Liver (tissue), 9 donors: Measurements from ENCODE around the gene EFCAB14. TPM values are rescaled to one million over a fixed set of nuclear protein-coding genes. Genes with fewer than 3 reads are reported as not detected.

ENCODE experiments used
- DNase-seq: peaks from one replicate; pipeline ENCODE4 v3.0.0-alpha.2; 2017; ENCODE audit warnings: low spot score
- H3K27ac ChIP-seq, 2 donors: one replicate each; pipeline ENCODE4 v1.7.0; 2013; ENCODE audit warnings: inconsistent platforms in 2 of 2, low read length in 2 of 2, control low read depth in 1 of 2, low read depth in 1 of 2, mild to moderate bottlenecking in 1 of 2
- H3K27me3 ChIP-seq, 4 donors: one replicate each; pipeline versions ENCODE4 v1.6.1 to v1.7.0; 2013; ENCODE audit warnings: low read length in 3 of 4, inconsistent platforms in 1 of 4, mild to moderate bottlenecking in 1 of 4, moderate library complexity in 1 of 4; ENCODE audit not compliant: control insufficient read depth in 4 of 4, insufficient read depth in 4 of 4
- H3K36me3 ChIP-seq, 4 donors: one replicate each; pipeline versions ENCODE4 v1.6.1 to v1.7.0; 2013; ENCODE audit warnings: low read length in 3 of 4, mild to moderate bottlenecking in 3 of 4, low read depth in 1 of 4, moderate library complexity in 1 of 4; ENCODE audit not compliant: control insufficient read depth in 4 of 4, insufficient read depth in 3 of 4
- H3K4me1 ChIP-seq, 4 donors: one replicate each; pipeline versions ENCODE4 v1.6.1 to v1.7.0; 2013; ENCODE audit warnings: low read length in 3 of 4, mild to moderate bottlenecking in 3 of 4, moderate library complexity in 1 of 4; ENCODE audit not compliant: control insufficient read depth in 4 of 4, insufficient read depth in 4 of 4
- H3K4me3 ChIP-seq, 3 donors: one replicate each; pipeline versions ENCODE4 v1.6.1 to v1.7.0; 2013; ENCODE audit warnings: low read length in 3 of 3, control low read depth in 1 of 3, low read depth in 1 of 3, mild to moderate bottlenecking in 1 of 3
- H3K9ac ChIP-seq, 2 donors: one replicate each; pipeline ENCODE4 v1.7.0; 2013; ENCODE audit warnings: low read length in 2 of 2, mild to moderate bottlenecking in 2 of 2, moderate library complexity in 2 of 2, control low read depth in 1 of 2, low read depth in 1 of 2
- H3K9me3 ChIP-seq, 4 donors: one replicate each; pipeline versions ENCODE4 v1.6.1 to v1.7.0; 2013; ENCODE audit warnings: low read length in 3 of 4; ENCODE audit not compliant: control insufficient read depth in 4 of 4
- EGR1 ChIP-seq, 2 donors: IDR thresholded peaks; 2 replicates each; pipeline ENCODE4 v1.6.1; 2016 to 2018; ENCODE audit warnings: antibody characterized with exemption in 2 of 2, low read depth in 2 of 2
- FOXA1 ChIP-seq: IDR thresholded peaks from 2 replicates; pipeline ENCODE4 v1.6.1; 2016; ENCODE audit warnings: antibody characterized with exemption
- FOXA2 ChIP-seq: IDR thresholded peaks from 2 replicates; pipeline ENCODE4 v1.6.1; 2016; ENCODE audit warnings: antibody characterized with exemption
- GABPA ChIP-seq, 2 donors: IDR thresholded peaks in 1 of 2; conservative IDR thresholded peaks in 1 of 2; 2 replicates each; pipeline ENCODE4 v1.6.1; 2016; ENCODE audit warnings: antibody characterized with exemption in 2 of 2, mild to moderate bottlenecking in 1 of 2, moderate library complexity in 1 of 2
- HNF4A ChIP-seq, 2 donors: conservative IDR thresholded peaks; 2 replicates each; pipeline ENCODE4 v1.6.1; 2016; ENCODE audit warnings: antibody characterized with exemption in 2 of 2, mild to moderate bottlenecking in 2 of 2
- HNF4G ChIP-seq: IDR thresholded peaks from 2 replicates; pipeline ENCODE4 v1.6.1; 2016; ENCODE audit warnings: antibody characterized with exemption
- MAX ChIP-seq: IDR thresholded peaks from 2 replicates; pipeline ENCODE4 v1.6.1; 2016; ENCODE audit warnings: antibody characterized with exemption
- NR2F2 ChIP-seq: IDR thresholded peaks from 2 replicates; pipeline ENCODE4 v1.6.1; 2016; ENCODE audit warnings: antibody characterized with exemption
- RAD21 ChIP-seq, 2 donors: IDR thresholded peaks; 2 replicates each; pipeline ENCODE4 v1.6.1; 2016; ENCODE audit warnings: antibody characterized with exemption in 2 of 2, mild to moderate bottlenecking in 2 of 2
- SP1 ChIP-seq: IDR thresholded peaks from 2 replicates; pipeline ENCODE4 v1.6.1; 2018; ENCODE audit warnings: antibody characterized with exemption, mild to moderate bottlenecking
- TAF1 ChIP-seq: conservative IDR thresholded peaks from 2 replicates; pipeline ENCODE4 v1.6.1; 2016; ENCODE audit warnings: antibody characterized with exemption, mild to moderate bottlenecking
- WGBS: extraction: QIAGEN DNeasy Blood & Tissue Kit; methylation state at CpG from one replicate; pipeline ENCODE4 v1.1.7; 2013; 5-methylcytosine and 5-hydroxymethylcytosine counted together
- polyA plus RNA-seq, 2 donors: library from polyadenylated mRNA; stranded (reverse) in 1 of 2; unstranded in 1 of 2; fragments of 200-250 nt in 1 of 2; fragments of >200 nt in 1 of 2; fragmentation: Nextera tagmentation in 1 of 2; extraction: Ambion mirVana in 1 of 2; gene quantifications; one replicate each; pipeline versions ENCODE4 v1.2.1 to v1.2.3, GENCODE V29; 2013 to 2015
- total RNA-seq, 2 donors: library from RNA; depleted of rRNA; stranded (reverse); fragments of >200 nt; gene quantifications; one replicate each; pipeline ENCODE4 v1.2.3, GENCODE V29; 2014
- TF ChIP-seq, protein P1 (sequence below): IDR thresholded peaks from 2 replicates; pipeline ENCODE4 v1.6.1; 2016; ENCODE audit warnings: antibody characterized with exemption, mild to moderate bottlenecking
- TF ChIP-seq, protein P2 (sequence below): IDR thresholded peaks from 2 replicates; pipeline ENCODE4 v1.6.1; 2016; ENCODE audit warnings: antibody characterized with exemption
- donor health status: healthy.
- donor health status: healthy.
- donor health status: healthy.
- donor health status: healthy.
- donor health status: healthy.

Gene EFCAB14
- total and polyA plus RNA-seq, 4 donors, result 14.8 to 34.6 (median 23.7) TPM

- Histone ChIP-seq H3K27me3 (no peaks in the 10 kb centered on the region), H3K4me1 (no peaks in the 10 kb centered on the region), H3K9me3 (no peaks in the 10 kb centered on the region), H3K27ac (no peak overlapping the region), H3K9ac (no peak overlapping the region), H3K36me3 (peaks cover 0 to 53% (median 41%) of the 10 kb centered on the region in 4 donors), H3K4me3 (no peak overlapping the region)
- 86% methylated on average over 1 of the region's 1 CpG for WGBS
- DNase-seq, result no peak
- TF ChIP-seq RAD21 (IDR thresholded peaks at IDR 0.05), result no peak
- TF ChIP-seq SP1, result no peak
- TF ChIP-seq, protein P1, sequence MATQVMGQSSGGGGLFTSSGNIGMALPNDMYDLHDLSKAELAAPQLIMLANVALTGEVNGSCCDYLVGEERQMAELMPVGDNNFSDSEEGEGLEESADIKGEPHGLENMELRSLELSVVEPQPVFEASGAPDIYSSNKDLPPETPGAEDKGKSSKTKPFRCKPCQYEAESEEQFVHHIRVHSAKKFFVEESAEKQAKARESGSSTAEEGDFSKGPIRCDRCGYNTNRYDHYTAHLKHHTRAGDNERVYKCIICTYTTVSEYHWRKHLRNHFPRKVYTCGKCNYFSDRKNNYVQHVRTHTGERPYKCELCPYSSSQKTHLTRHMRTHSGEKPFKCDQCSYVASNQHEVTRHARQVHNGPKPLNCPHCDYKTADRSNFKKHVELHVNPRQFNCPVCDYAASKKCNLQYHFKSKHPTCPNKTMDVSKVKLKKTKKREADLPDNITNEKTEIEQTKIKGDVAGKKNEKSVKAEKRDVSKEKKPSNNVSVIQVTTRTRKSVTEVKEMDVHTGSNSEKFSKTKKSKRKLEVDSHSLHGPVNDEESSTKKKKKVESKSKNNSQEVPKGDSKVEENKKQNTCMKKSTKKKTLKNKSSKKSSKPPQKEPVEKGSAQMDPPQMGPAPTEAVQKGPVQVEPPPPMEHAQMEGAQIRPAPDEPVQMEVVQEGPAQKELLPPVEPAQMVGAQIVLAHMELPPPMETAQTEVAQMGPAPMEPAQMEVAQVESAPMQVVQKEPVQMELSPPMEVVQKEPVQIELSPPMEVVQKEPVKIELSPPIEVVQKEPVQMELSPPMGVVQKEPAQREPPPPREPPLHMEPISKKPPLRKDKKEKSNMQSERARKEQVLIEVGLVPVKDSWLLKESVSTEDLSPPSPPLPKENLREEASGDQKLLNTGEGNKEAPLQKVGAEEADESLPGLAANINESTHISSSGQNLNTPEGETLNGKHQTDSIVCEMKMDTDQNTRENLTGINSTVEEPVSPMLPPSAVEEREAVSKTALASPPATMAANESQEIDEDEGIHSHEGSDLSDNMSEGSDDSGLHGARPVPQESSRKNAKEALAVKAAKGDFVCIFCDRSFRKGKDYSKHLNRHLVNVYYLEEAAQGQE, result no peak
- TF ChIP-seq HNF4A (conservative IDR thresholded peaks at IDR 0.05), result no peak
- no peak for TF ChIP-seq GABPA (IDR thresholded peaks at IDR 0.05 in 1 of 2, conservative IDR thresholded peaks at IDR 0.05 in 1 of 2)
- no peak for TF ChIP-seq NR2F2
- no peak for TF ChIP-seq HNF4G
Observed at GRCh38 chr1:46654012-46654411, 64.9 kb downstream of the EFCAB14 start.

DNA sequence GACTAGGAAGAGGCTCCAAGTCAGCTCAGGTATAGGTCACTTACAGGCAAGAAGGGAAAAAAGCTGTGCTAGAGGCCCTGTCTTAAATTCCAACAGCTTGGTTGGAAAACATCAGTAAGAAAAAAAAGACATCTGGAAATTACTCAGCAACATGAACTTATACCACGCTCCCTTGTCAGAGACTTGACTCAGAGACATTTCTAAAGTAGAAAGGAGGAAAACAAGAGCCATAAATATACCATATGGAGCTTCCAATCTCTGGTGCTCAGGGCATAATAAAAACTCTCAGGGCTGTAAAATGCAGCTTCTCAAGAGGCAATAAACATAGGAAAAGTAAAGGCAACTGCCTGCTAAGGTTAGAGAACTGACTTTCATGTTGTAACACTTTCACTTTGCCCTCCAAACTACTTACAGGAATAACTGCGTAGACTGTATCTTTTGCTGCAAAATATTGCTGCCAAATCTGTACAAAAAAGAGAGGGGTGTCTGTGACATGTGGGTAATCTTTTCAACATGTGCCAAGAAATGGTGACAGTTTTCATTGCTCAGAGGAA lies 65.4 kb downstream of the EFCAB14 start:
- no peaks in the 10 kb centered on the region for H3K27me3 ChIP-seq
- WGBS, result 85% methylated on average over 2 of the region's 2 CpGs
- H3K27ac ChIP-seq, result no peak overlapping the region
- DNase-seq, result no peak
- H3K4me1 ChIP-seq, result no peaks in the 10 kb centered on the region
- H3K4me3 ChIP-seq, result no peak overlapping the region
- peaks cover 0 to 51% (median 42%) of the 10 kb centered on the region in 4 donors for H3K36me3 ChIP-seq
- no peak overlapping the region for H3K9ac ChIP-seq
- TF ChIP-seq EGR1 (IDR thresholded peaks at IDR 0.05; ENCODE audit: low read depth in 2 of 2) (no peak), HNF4G (no peak), FOXA2 (no peak), NR2F2 (no peak), MAX (no peak), SP1 (no peak), FOXA1 (no peak), TAF1 (no peak)
- TF ChIP-seq, protein P1, result no peak
- TF ChIP-seq, protein P2, sequence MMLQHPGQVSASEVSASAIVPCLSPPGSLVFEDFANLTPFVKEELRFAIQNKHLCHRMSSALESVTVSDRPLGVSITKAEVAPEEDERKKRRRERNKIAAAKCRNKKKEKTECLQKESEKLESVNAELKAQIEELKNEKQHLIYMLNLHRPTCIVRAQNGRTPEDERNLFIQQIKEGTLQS, result no peak
- H3K9me3 ChIP-seq, result no peaks in the 10 kb centered on the region
